HG02981 (cell line): Measurements from ENCODE around the gene SBF2.
"Not testable (repeated sequence)": the region's sequence is repeated elsewhere in the genome, so short reads cannot be mapped to it uniquely, and the experiment has no call there.

ENCODE experiments used
- ATAC-seq: cut with Tn5 transposase; IDR thresholded peaks from one replicate; pipeline ENCODE4 v1.9.1; 2021; ENCODE audit warnings: mild to moderate bottlenecking, moderate library complexity; ENCODE audit not compliant: unreplicated experiment

Gene SBF2

DNA sequence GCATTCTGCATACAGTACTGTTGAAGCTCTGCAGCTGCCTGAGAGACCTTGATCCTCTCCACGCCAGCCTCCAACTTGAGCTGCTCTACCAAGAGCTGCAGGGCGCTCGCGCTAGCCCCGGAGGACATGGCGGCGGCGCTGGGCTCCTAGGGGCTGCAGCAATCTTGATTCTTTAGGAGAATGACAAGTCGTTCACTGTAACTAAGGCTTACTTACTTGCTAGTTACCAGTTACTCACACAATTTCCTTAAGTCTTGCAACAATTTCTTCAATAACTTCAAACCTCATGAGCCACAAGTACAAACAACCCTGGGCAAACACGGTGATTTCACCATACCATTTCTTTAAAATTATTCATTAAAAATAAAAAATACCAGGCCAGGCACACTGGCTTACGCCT is 21.9 kb downstream of the SBF2 start:
- no peak for ATAC-seq

DNA sequence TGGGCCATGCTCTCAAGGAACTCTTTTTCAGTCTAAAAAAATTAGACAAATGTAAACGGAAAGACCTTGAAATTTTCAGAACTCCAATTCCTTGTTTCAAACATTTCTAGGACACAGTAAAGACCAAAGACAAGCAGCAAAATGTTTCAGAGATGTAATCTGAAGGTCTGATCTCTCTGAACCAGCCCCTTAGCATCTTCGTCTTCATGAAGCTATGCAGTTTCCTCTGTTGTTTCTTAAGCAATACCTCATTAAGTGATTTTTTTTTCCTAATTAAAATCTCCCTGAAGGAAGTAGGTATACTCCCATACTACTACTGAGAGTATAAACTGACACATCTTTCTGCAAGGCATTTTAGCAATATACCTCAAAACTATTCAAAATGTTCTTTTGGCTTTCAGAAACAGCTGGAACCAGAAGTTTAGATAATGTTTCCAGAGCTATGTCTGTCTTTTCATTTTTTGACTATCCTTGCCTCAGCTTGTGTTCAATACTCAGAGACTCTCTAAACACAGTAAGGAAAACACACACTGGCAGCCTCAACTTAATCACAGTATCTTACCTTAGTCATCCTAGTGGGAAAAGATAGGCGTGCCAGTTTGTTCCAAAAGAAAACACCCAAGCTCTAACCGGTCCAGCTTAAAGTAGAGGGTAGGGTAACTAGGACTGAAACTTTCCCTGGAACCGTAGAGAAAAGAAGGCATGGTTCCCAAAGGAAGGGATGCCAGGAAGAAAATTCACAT is 25.1 kb downstream of the SBF2 start:
- ATAC-seq: no peak

DNA sequence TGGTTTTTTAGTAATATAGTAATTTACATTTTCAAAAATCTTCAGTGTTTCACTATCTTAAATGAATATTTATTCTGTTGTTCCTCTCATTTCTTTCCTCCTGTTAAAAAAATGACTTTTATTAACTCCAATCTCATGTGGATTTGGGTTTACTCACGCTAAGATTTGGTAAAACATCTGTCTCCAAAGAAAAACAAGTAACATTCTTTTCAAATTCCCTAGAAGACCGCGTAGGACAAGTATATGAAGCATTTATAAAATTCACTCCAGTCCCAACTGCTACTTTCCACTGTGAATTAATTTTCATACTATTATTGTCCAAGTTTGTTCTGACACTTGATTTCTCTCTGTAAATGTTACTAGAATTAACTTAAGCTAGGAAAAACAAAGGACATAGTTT is 26.2 kb downstream of the SBF2 start:
- ATAC-seq: no peak

DNA sequence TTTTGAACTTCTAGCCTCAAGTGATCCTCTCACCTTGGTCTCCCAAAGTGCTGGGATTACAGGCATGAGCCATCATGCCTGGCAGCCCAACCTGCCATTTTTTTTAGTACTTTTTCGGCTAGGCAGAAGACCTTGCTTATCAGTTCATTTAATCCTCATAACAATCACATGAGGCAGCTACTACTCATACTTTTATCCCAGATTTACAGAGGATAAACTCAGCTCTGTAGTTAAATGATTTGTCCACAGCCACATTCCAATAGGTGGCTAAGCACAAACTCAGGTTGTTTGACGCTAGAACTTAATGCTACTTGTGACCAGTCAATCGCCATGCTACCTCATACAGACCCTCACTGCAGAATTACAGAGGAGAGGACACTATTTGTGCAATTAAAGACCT is 28.1 kb downstream of the SBF2 start:
- no peak for ATAC-seq

DNA sequence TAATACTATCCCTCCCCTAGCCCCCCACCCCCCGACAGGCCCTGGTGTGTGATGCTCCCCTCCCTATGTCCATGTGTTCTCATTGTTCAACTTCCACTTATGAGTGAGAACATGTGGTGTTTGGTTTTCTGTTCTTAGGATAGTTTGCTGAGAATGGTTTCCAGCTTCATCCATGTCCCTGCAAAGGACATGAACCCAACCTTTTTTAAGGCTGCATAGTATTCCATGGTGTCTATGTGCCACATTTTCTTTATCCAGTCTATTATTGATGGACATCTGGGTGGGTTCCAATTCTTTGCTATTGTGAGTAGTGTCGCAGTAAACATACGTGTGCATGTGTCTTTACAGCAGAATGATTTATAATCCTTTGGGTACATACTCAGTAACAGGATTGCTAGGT is 29.3 kb downstream of the SBF2 start:
- not testable (repeated sequence) for ATAC-seq

GRCh38 chr11:10263929-10264328 is 30.1 kb downstream of the SBF2 start:
- no peak for ATAC-seq

DNA sequence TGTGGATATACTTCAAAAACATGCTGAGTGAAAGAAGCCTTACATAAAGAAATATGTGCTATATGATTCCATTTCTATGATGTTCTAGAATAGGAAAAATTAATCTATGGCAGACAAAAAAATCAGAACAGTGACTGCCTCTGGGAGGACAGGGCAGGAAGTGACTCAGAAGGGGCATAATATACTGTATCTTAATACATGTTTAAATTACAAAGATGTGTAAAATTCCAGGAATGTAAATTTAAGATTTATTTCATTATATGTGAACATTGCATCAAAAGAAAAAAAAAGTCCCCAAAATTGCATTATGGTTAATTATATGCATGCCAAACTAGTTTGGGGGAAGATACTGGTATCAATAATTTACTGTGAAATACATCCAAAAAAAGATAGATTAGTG is 32.2 kb downstream of the SBF2 start:
- ATAC-seq: no peak

- ATAC-seq: no peak
These were observed 36.5 kb downstream of the SBF2 start for GRCh38 chr11:10257478-10257877.

DNA sequence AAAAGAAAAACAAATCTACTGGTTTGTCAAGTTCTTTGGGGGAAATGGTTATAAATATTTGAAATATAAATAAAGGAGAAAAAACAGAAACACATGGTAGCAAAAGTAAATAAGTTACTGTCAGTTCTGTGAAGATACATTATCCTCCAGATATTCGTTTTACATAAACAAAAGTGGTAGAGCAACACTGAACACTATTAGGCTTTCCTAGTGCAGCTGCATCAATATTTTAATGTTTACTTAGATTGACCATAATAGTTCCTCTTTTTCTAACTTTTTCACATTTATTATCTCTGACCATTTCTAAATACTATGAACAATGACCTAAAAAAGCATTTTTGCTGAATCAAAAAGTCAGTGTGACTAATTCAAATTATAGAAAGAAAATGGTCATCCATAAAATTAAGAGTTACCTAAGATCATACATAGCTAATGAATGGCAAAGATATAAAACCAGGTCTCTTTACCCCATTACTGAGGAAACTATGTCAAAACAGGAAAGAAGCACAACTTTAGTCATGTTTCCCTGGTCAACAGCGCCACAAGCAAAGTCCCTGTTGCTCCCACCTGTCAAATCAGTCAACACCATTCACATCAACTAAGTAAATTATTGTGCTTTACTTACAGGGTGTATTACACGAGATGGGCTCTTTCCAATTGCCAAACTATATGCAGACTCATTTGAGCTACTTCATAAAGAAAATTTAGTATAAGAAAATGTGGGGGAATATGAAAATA is 38.5 kb downstream of the SBF2 start:
- ATAC-seq: no peak

DNA sequence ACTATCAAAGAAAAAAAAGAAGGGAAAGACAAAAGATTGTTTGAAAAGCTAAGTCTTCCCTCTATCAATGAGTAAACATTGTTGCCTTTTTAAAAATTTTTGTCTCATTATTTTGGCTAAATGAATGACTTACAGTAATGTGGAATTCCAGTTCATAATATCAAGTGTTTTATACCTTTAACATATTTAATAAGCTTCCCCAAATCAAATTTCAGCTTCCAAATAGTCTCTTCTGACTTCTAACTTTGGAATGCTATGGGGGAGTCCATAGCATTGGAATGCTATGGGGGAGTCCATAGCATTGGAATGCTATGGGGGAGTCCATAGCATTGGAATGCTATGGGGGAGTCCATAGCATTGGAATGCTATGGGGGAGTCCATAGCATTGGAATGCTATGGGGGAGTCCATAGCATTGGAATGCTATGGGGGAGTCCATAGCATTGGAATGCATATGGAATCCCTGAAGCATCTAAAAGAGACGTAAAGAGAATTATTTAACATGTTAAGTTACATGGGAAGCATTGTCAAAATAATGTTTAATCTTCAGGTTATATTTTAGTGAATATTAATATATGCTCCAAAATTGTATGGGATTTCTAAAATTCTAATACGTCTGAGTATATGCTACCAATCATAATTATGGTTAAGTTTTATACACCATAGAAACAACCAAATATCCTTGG is 44.4 kb downstream of the SBF2 start:
- not testable (repeated sequence) for ATAC-seq

- no peak for ATAC-seq
These were observed 47.0 kb downstream of the SBF2 start for GRCh38 chr11:10247011-10247410.

- ATAC-seq: no peak
These were observed 50.0 kb downstream of the SBF2 start for GRCh38 chr11:10243896-10244575.

DNA sequence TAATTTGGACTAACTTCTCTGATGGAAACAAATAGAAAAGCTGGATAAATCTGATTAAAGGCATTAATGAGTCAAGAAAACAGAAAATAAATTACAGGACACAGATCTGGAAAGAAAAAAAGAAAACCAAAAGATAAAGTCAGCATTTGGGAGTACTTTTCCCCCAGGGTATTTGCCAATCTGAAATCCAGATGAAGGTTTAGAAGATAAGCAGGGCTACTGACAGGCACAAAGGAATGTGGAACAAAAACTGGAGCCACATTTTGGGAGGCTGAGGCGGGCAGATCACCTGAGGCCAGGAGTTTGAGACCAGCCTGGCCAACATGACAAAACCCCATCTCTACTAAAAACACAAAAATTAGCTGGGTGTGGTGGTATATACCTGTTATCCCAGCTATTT is 57.2 kb downstream of the SBF2 start:
- ATAC-seq: no peak

- ATAC-seq: no peak
These were observed 60.4 kb downstream of the SBF2 start for GRCh38 chr11:10233581-10233980.

DNA sequence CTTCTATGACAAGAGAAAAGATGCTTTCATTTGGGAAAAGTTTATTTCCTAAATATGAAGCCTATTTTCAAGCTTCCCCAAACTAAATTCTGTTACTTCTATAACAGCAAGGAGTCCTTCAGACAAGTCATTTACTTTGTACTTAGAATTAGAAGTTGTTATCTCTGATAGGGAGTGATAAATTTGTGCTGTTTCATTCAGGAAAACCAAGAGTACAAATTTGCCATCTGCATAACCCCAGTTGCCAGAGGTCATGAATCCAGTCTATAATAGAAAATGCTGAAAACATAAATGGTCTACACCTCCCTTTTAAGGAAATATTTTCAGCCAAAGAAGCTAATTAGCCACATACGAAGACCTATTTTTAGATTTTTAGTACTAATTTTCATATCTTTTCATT is 61.3 kb downstream of the SBF2 start:
- no peak for ATAC-seq

DNA sequence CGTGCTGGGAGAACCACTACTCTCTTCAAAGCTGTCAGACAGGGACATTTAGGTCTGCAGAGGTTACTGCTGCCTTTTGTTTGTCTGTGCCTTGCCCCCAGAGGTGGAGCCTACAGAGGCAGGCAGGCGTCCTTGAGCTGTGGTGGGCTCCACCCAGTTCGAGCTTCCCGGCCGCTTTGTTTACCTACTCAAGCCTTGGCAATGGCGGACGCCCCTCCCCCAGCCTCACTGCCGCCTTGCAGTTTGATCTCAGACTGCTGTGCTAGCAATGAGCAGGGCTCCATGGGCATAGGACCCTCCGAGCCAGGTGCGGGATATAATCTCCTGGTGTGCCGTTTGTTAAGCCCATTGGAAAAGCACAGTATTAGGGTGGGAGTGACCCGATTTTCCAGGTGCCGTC is 62.2 kb downstream of the SBF2 start:
- not testable (repeated sequence) for ATAC-seq

DNA sequence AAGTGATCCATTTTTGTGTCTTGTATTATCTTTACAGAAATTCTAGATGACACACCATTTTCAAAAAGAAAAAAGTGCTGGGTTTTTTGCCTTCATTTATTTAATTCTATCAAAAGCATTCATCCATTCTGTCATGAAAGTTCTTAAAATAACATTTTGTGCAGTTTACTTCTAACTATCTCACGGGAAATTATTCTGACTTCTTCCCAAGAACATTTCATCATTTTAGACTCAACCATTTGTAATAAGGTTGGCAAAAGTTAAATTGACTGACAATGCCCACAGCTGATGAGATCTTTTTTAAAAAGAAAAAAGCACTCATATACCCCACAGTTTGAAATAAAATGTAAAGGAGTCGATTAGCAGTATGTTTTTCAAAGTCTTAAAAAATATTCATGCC is 68.5 kb downstream of the SBF2 start:
- ATAC-seq: no peak

DNA sequence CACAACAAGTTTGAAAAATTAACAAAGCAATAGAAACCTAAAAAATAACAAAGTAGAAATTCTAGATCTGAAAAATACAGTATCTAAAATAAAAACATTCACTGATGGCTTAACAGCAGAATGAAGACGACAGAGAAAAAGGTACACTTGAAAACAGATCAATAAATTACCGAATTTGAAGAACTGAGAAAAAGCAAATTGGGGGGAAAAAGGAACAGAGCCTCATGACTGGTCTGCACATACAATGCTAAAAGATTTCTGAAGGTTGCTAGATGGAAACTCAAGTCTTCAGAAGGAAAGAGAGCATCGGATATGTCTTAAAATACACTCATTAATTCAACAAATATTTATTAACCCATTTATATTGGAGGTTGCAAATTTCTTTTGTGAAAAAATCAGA is 71.6 kb downstream of the SBF2 start:
- ATAC-seq: no peak

DNA sequence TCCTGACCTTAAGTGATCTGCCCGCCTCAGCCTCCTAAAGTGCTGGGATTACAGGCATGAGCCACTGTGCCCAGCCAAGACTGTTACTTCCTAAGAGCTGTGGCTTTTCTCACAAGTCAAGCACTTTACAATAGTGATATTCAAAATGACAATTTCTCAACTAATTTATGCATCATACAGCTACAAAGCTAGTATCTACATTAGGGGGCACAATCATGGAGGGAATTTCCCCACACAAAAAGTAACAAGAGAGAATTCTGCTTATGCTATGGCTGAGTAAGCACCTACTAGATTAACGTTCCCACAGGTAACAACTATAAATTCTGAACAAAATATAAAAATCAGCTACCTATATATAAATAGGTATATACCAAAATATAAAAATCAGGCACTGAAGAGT is 72.7 kb downstream of the SBF2 start:
- ATAC-seq: no peak

GRCh38 chr11:10211470-10211869 is 82.5 kb downstream of the SBF2 start:
- no peak for ATAC-seq

DNA sequence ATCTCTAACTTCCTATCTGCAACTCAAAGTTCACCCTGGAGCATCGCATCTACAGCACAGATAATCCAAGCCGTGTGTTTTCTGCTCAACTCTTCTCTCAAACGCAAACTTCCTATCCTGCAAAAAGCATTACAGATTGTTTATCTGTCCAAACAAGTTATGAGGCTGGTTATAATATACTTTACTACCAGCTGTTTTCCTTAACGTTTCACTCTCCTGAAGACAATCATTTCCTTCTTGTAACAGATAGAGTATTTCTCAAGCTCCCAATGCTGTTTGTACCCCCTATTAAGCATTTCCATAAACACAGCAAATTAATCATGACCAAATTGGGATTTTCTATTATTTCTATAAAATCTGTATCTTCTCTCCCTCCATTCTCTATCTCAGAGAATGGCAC is 84.7 kb downstream of the SBF2 start:
- no peak for ATAC-seq
